Activated CD4-positive, alpha-beta T cell treated with anti-CD3 and anti-CD28 coated beads for 36 hours (primary cell): Measurements from ENCODE around the gene NELFCD. TPM values are rescaled to one million over a fixed set of nuclear protein-coding genes. Genes with fewer than 3 reads are reported as not detected.
"Not testable (repeated sequence)": the region's sequence is repeated elsewhere in the genome, so short reads cannot be mapped to it uniquely, and the experiment has no call there.

Experiments used
- ATAC-seq: fragments of 200-7000 bp; cut with Tn5 transposase; one replicate; pipeline ENCODE4 v1.10.0; 2021; ENCODE audit warnings: mild to moderate bottlenecking, moderate library complexity
- CTCF ChIA-PET: fragments of 350-600 bp; sonication (Branson Sonifier 250); formaldehyde crosslinking; loops from one replicate; lab custom pipeline; 2021; ENCODE audit warnings: antibody characterized with exemption; lab: Charles Lee
- POLR2A ChIA-PET: fragments of 350-600 bp; sonication (Branson Sonifier 250); formaldehyde crosslinking; loops from one replicate; lab custom pipeline; 2021; ENCODE audit warnings: antibody characterized with exemption, inconsistent platforms; lab: Charles Lee
- DNase-seq: peaks from one replicate; pipeline ENCODE4 v3.0.0-alpha.2; 2020
- H3K27ac Mint-ChIP-seq: one replicate; pipeline ENCODE4 v1.8.0; 2021; ENCODE audit warnings: mixed read lengths
- H3K27me3 Mint-ChIP-seq: one replicate; pipeline ENCODE4 v1.8.0; 2021; ENCODE audit warnings: mixed read lengths
- H3K36me3 Mint-ChIP-seq: one replicate; pipeline ENCODE4 v1.8.0; 2021; ENCODE audit warnings: low read depth, mixed read lengths
- H3K4me1 Mint-ChIP-seq: one replicate; pipeline ENCODE4 v1.8.0; 2021; ENCODE audit warnings: mixed read lengths
- H3K4me3 Mint-ChIP-seq: one replicate; pipeline ENCODE4 v1.8.0; 2021; ENCODE audit warnings: mild to moderate bottlenecking, moderate library complexity, mixed read lengths
- H3K9me3 Mint-ChIP-seq: one replicate; pipeline ENCODE4 v1.8.0; 2021; ENCODE audit warnings: low read depth, mixed read lengths
- intact Hi-C, 2 experiments: fragments of 100-400 bp; cut with DNase I in 1 of 2; cut with micrococcal nuclease in 1 of 2; formaldehyde crosslinking; loops; one replicate each; pipeline versions ENCODE4 v1.14.2 to v1.15.1; 2022 to 2024; cut with DNase I, micrococcal nuclease
- total RNA-seq, 2 experiments: library from RNA; stranded (reverse); gene quantifications; one replicate each; pipeline ENCODE4 v1.2.3, GENCODE V29; 2021

Gene NELFCD
- total RNA-seq, 2 experiments from 2014 or later, result 111 to 121 TPM

DNA sequence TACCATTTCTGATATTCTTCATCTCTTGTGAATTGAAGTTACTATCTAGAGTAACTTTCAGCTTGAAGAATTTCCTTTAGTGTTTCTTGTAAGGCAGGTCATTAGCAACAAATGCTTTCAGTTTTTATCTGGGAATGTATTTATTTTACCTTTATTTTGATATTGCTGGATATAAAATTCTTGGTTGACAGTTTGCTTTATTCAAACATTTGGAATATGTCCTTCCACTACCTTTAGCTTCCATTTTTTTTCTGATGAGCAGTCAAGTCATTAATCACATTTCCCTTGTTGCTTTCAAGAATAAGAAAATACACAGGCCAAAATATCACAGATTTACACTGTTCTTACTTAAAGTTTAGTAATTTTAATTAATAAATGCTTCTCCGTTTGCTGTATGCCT lies 5.7 kb upstream of the NELFCD start:
- Mint-ChIP-seq H3K4me1 (no peaks in the 10 kb centered on the region), H3K9me3 (peaks cover 4% of the 10 kb centered on the region), H3K27me3 (no peaks in the 10 kb centered on the region), H3K27ac (no peak overlapping the region), H3K36me3 (no peaks in the 10 kb centered on the region), H3K4me3 (no peak overlapping the region)
- intact Hi-C loops, result no loop called here
- CTCF ChIA-PET, result no interaction called here
- no peak for DNase-seq
- POLR2A ChIA-PET, result no interaction called here
- no peak for ATAC-seq

DNA sequence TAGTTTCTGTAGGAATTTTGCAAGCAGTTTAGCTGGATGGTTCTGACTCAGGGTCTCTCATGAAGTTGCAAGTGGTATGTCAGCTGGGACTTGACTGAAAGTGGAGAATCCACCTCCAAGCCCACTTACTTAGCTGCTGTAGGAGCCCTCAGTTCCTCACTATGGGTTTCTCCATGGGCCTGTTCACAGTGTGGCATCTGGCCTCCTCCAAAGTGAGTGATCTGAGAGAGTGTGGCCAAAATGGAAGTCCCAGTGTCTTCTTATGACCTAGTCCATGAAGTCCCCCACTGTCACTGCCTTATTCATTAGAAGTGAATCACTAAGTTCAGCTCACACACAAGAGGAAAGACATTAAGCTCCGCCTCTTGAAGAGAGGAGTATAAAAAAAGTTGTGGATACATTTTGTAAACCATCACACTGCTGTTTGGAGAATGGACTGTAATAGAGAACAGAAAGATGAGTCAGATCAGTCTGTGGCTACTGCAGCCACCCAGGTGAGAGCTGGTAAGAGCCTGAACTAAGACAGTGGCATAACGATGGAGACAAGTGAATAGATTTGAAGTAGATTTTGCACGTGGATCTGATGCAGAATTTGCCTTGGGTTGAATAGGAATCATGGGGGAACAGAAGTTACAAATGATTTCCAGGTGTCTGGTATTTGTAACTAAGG lies 4.9 kb upstream of the NELFCD start:
- Mint-ChIP-seq H3K27me3 (no peaks in the 10 kb centered on the region), H3K36me3 (no peaks in the 10 kb centered on the region), H3K4me1 (no peaks in the 10 kb centered on the region), H3K27ac (no peak overlapping the region), H3K9me3 (peaks cover 4% of the 10 kb centered on the region), H3K4me3 (no peak overlapping the region)
- intact Hi-C loops, result no loop called here
- DNase-seq, result no peak
- CTCF ChIA-PET, result no interaction called here
- POLR2A ChIA-PET, result interaction anchor here (0.7 kb wide), 1 partner anchor 277 kb away, joined by 3 read pairs; no protein-coding TSS in a partner anchor
- no peak for ATAC-seq

GRCh38 chr20:58978351-58979190 lies 2.5 kb upstream of the NELFCD start:
- peaks cover 9% of the 10 kb centered on the region for H3K36me3 Mint-ChIP-seq

GRCh38 chr20:58981628-58982364 lies 740 bp downstream of the NELFCD start:
- peaks cover 32% of the 10 kb centered on the region for H3K36me3 Mint-ChIP-seq
- H3K4me3 Mint-ChIP-seq, result peak overlapping the region; percentile 85
- DNase-seq, result peak; percentile 31
- POLR2A ChIA-PET, result interaction anchor here (0.6 to 1.3 kb wide), 2 partner anchors 51 to 141 kb away, joined by 3 read pairs; partner anchors contain the start of gene ATP5F1E
- peak; percentile 5 for ATAC-seq
- peak overlapping the region; percentile 89 for H3K27ac Mint-ChIP-seq
- H3K27me3 Mint-ChIP-seq, result no peaks in the 10 kb centered on the region
- CTCF ChIA-PET, result interaction anchor here (0.6 to 1.6 kb wide), 6 partner anchors 11 to 1094 kb away, joined by 3 to 5 read pairs (median 4); no protein-coding TSS in a partner anchor
- peaks cover 39% of the 10 kb centered on the region for H3K4me1 Mint-ChIP-seq
- intact Hi-C loops, result loop anchor here (1.0 to 5.0 kb wide), 13 partner anchors 26 to 672 kb away; partner anchors contain the start of genes ATP5F1E (in 2 of the 2), PRELID3B (in 2 of the 2), CTSZ (in 1 of the 2) and RAB22A (in 1 of the 2)
- no peaks in the 10 kb centered on the region for H3K9me3 Mint-ChIP-seq

More at GRCh38 chr20:58978351-58979190, 2.5 kb upstream of the NELFCD start:
- Mint-ChIP-seq H3K27ac (no peak overlapping the region), H3K4me3 (no peak overlapping the region), H3K9me3 (peaks cover 4% of the 10 kb centered on the region), H3K27me3 (no peaks in the 10 kb centered on the region), H3K4me1 (peaks cover 11% of the 10 kb centered on the region)
- intact Hi-C loops, result no loop called here
- ChIA-PET CTCF (interaction anchor here (0.6 to 1.6 kb wide), 5 partner anchors 20 to 152 kb away, joined by 3 to 4 read pairs (median 3); no protein-coding TSS in a partner anchor), POLR2A (interaction anchor here (0.6 kb wide), 2 partner anchors 30 to 144 kb away, joined by 3 to 5 read pairs; no protein-coding TSS in a partner anchor)
- ATAC-seq (no peak), DNase-seq (no peak)

GRCh38 chr20:58982406-58983114 lies 1.5 kb downstream of the NELFCD start:
- peaks cover 39% of the 10 kb centered on the region for H3K36me3 Mint-ChIP-seq
- H3K4me1 Mint-ChIP-seq, result peaks cover 44% of the 10 kb centered on the region
- H3K27ac Mint-ChIP-seq, result peak overlapping the region; percentile 90
- no peaks in the 10 kb centered on the region for H3K9me3 Mint-ChIP-seq
- H3K4me3 Mint-ChIP-seq, result peak overlapping the region; percentile 85
- peak; percentile 21 for ATAC-seq
- no peaks in the 10 kb centered on the region for H3K27me3 Mint-ChIP-seq
- DNase-seq, result no peak
- intact Hi-C loops, result loop anchor here (5.0 kb wide), 2 partner anchors 50 to 75 kb away; partner anchors contain the start of gene ATP5F1E (in 1 of the 2)
- ChIA-PET CTCF (interaction anchor here (0.6 to 1.6 kb wide), 6 partner anchors 11 to 1497 kb away, joined by 3 to 5 read pairs (median 4); no protein-coding TSS in a partner anchor), POLR2A (interaction anchor here (0.6 to 1.3 kb wide), 5 partner anchors 20 to 140 kb away, joined by 3 to 6 read pairs (median 3); partner anchors contain the start of gene ATP5F1E)

DNA sequence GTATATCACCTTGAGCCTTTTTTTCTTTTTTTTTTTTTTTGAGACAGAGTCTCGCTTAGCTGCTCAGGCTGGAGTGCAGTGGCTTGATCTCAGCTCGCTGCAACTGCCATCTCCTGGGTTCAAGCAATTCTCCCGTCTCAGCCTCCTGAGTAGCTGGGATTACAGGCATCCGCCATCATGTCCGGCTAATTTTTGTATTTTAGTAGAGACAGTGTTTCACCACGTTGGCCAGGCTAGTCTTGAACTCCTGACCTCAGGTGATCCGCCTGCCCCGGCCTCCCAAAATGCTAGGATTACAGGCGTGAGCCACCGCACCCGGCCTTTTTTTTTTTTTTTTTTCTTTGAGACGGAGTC lies 2.0 kb downstream of the NELFCD start:
- H3K27ac Mint-ChIP-seq, DNase-seq, H3K9me3 Mint-ChIP-seq, ATAC-seq, H3K27me3 Mint-ChIP-seq: not testable (repeated sequence)
- CTCF ChIA-PET, result interaction anchor here (0.8 to 1.6 kb wide), 2 partner anchors 13 to 1497 kb away, joined by 4 to 5 read pairs; no protein-coding TSS in a partner anchor
- Mint-ChIP-seq H3K4me1 (peaks cover 44% of the 10 kb centered on the region), H3K4me3 (peak overlapping the region; percentile 85), H3K36me3 (peaks cover 45% of the 10 kb centered on the region)
- intact Hi-C loops, result loop anchor here (5.0 kb wide), 2 partner anchors 49 to 76 kb away; partner anchors contain the start of gene ATP5F1E (in 1 of the 2)
- POLR2A ChIA-PET, result interaction anchor here (1.0 to 1.2 kb wide), 3 partner anchors 20 to 109 kb away, joined by 3 to 6 read pairs (median 4); partner anchors contain the start of gene ATP5F1E

DNA sequence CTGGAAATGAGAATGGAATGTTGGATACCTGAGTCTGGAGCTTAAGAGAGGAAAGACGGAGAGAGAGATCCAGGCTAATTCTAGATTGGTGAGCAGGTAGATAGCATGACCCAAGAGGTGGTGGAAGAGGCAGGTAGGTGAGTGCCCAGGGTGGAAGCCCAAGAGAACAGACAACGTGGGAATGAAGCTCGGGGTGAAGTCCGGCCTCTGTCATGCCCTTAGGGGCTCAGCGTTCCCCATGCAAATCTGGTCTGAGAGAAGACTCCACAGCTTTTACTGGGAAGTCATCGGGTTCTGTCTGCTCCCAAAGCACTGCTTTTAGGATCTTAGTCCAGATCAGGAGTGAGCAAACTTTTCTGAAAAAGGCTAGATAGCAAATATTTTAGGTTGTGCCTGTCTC lies 3.6 kb downstream of the NELFCD start:
- ChIA-PET CTCF (interaction anchor here (0.7 to 1.7 kb wide), 3 partner anchors 9 to 851 kb away, joined by 3 to 4 read pairs (median 3); no protein-coding TSS in a partner anchor), POLR2A (interaction anchor here (1.8 kb wide), 1 partner anchor 47 kb away, joined by 4 read pairs; the partner anchor contains the start of gene ATP5F1E)
- peaks cover 44% of the 10 kb centered on the region for H3K4me1 Mint-ChIP-seq
- H3K9me3 Mint-ChIP-seq, result no peaks in the 10 kb centered on the region
- H3K27ac Mint-ChIP-seq, result peak overlapping the region; percentile 49
- no peaks in the 10 kb centered on the region for H3K27me3 Mint-ChIP-seq
- H3K4me3 Mint-ChIP-seq, result no peak overlapping the region
- peaks cover 59% of the 10 kb centered on the region for H3K36me3 Mint-ChIP-seq
- intact Hi-C loops, result loop anchor here (5.0 kb wide), 2 partner anchors 48 to 77 kb away; partner anchors contain the start of gene ATP5F1E (in 1 of the 2)
- ATAC-seq (no peak), DNase-seq (no peak)

- POLR2A ChIA-PET, result interaction anchor here (1.8 kb wide), 1 partner anchor 46 kb away, joined by 4 read pairs; the partner anchor contains the start of gene ATP5F1E
- Mint-ChIP-seq H3K27me3 (no peaks in the 10 kb centered on the region), H3K9me3 (no peaks in the 10 kb centered on the region), H3K27ac (no peak overlapping the region), H3K36me3 (peaks cover 66% of the 10 kb centered on the region), H3K4me1 (peaks cover 44% of the 10 kb centered on the region), H3K4me3 (no peak overlapping the region)
- CTCF ChIA-PET, result interaction anchor here (0.8 kb wide), 1 partner anchor 236 kb away, joined by 3 read pairs; no protein-coding TSS in a partner anchor
- intact Hi-C loops, result no loop called here
- no peak for ATAC-seq
- DNase-seq, result no peak
Observed at GRCh38 chr20:58985656-58986055, 4.6 kb downstream of the NELFCD start.

- Mint-ChIP-seq H3K27me3 (no peaks in the 10 kb centered on the region), H3K9me3 (no peaks in the 10 kb centered on the region), H3K4me1 (peaks cover 44% of the 10 kb centered on the region), H3K4me3 (no peak overlapping the region), H3K36me3 (peaks cover 73% of the 10 kb centered on the region), H3K27ac (peak overlapping the region; percentile 87)
- intact Hi-C loops, result no loop called here
- no peak for ATAC-seq
- CTCF ChIA-PET, result interaction anchor here (0.7 to 0.8 kb wide), 2 partner anchors 45 to 236 kb away, joined by 3 to 5 read pairs; partner anchors contain the start of gene ATP5F1E
- DNase-seq, result no peak
- POLR2A ChIA-PET, result interaction anchor here (0.7 to 0.8 kb wide), 2 partner anchors 46 to 92 kb away, joined by 3 to 4 read pairs; partner anchors contain the start of gene ATP5F1E
Observed at GRCh38 chr20:58986286-58986967, 5.4 kb downstream of the NELFCD start.
